Upper lobe of right lung (tissue), 1 donor: ENCODE results near the gene SCN3A. TPM values are rescaled to one million over a fixed set of nuclear protein-coding genes. Genes with fewer than 3 reads are reported as not detected.

Experiments used
- ATAC-seq: fragments of 200-7000 bp; cut with Tn5 transposase; one replicate; pipeline ENCODE4 v1.9.1; 2020; ENCODE audit warnings: mild to moderate bottlenecking, moderate library complexity
- DNase-seq: peaks from one replicate; pipeline ENCODE4 v3.0.0-alpha.2; 2020
- H3K27ac ChIP-seq: fragments of 200-600 bp; one replicate; pipeline ENCODE4 v1.8.0; 2022
- H3K27me3 ChIP-seq: fragments of 200-600 bp; one replicate; pipeline ENCODE4 v1.8.0; 2022; ENCODE audit warnings: mild to moderate bottlenecking
- H3K36me3 ChIP-seq: fragments of 200-600 bp; one replicate; pipeline ENCODE4 v1.8.0; 2022
- H3K4me1 ChIP-seq: fragments of 200-600 bp; one replicate; pipeline ENCODE4 v1.8.0; 2022
- H3K4me3 ChIP-seq: fragments of 200-600 bp; one replicate; pipeline ENCODE4 v1.8.0; 2022; ENCODE audit warnings: mild to moderate bottlenecking
- H3K9me3 ChIP-seq: fragments of 200-600 bp; one replicate; pipeline ENCODE4 v1.8.0; 2022
- intact Hi-C: fragments of 100-400 bp; cut with DNase I; formaldehyde crosslinking; loops from one replicate; pipeline ENCODE4 v1.11.0; 2022
- total RNA-seq: library from RNA; stranded (reverse); fragmentation: NEBNext Ultra II Directional; extraction: Animal tissue kit (Norgen Biotek cat#: 25700); gene quantifications from one replicate; pipeline ENCODE4 v1.2.1, GENCODE V29; 2021
- TF ChIP-seq, protein P1 (sequence below): fragments of 200-600 bp; IDR thresholded peaks from one replicate; pipeline ENCODE4 v1.8.0; 2022; ENCODE audit warnings: antibody characterized with exemption
- donor health status: DM: no; HTN: yes; CAD: no; lungs with severe emphysema.

SCN3A gene
- total RNA-seq, 1 donor from 2014 or later = 2.1 TPM

DNA sequence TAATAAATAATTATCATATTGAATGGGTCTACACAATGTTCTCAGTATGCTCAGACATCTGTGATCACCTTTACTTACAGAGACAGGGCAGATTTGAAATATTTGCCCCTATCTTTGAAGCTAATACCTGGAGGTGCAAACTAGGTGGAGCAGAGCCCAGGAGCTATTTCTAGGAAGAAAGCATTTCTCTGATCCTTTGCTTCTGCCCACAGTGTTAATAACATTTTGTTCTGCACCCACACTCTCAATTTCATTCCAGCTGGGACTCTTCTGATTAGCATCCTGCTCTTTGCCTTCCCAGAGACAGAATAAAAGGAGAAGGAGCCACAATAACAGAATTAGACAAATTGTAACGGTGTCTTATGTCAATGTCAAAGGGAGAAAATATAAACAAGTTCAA lies 23.7 kb upstream of the SCN3A start:
- no peaks in the 10 kb centered on the region for H3K36me3 ChIP-seq
- intact Hi-C loops = no loop called here
- H3K27ac ChIP-seq = no peak overlapping the region
- H3K4me3 ChIP-seq = no peak overlapping the region
- TF ChIP-seq, protein P1, sequence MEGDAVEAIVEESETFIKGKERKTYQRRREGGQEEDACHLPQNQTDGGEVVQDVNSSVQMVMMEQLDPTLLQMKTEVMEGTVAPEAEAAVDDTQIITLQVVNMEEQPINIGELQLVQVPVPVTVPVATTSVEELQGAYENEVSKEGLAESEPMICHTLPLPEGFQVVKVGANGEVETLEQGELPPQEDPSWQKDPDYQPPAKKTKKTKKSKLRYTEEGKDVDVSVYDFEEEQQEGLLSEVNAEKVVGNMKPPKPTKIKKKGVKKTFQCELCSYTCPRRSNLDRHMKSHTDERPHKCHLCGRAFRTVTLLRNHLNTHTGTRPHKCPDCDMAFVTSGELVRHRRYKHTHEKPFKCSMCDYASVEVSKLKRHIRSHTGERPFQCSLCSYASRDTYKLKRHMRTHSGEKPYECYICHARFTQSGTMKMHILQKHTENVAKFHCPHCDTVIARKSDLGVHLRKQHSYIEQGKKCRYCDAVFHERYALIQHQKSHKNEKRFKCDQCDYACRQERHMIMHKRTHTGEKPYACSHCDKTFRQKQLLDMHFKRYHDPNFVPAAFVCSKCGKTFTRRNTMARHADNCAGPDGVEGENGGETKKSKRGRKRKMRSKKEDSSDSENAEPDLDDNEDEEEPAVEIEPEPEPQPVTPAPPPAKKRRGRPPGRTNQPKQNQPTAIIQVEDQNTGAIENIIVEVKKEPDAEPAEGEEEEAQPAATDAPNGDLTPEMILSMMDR = no peak
- no peaks in the 10 kb centered on the region for H3K27me3 ChIP-seq
- DNase-seq (no peak), ATAC-seq (no peak)
- no peaks in the 10 kb centered on the region for H3K4me1 ChIP-seq
- no peaks in the 10 kb centered on the region for H3K9me3 ChIP-seq

DNA sequence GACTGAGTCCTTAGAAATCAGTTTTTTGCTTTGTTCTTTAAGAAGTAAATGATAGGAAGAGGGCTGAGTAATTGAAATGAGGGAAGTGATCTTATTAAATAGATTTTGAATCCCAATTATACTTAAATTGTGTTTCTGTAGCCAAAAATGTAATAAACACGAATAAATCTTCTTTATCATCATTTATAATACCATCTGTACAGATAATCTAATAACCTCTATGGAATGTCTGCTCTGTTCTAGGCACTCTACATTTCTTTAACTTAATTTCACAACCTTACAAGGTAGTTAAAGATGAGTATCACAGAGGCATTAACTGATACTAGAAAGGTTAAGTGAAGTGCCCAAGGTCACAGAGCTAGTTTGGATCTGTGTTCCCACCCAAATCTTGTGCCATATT lies 21.1 kb upstream of the SCN3A start:
- no peaks in the 10 kb centered on the region for H3K27me3 ChIP-seq
- no peak for DNase-seq
- H3K4me3 ChIP-seq = no peak overlapping the region
- no peaks in the 10 kb centered on the region for H3K36me3 ChIP-seq
- ATAC-seq = no peak
- no peak overlapping the region for H3K27ac ChIP-seq
- TF ChIP-seq, protein P1 = no peak
- no peaks in the 10 kb centered on the region for H3K9me3 ChIP-seq
- intact Hi-C loops = no loop called here
- no peaks in the 10 kb centered on the region for H3K4me1 ChIP-seq

DNA sequence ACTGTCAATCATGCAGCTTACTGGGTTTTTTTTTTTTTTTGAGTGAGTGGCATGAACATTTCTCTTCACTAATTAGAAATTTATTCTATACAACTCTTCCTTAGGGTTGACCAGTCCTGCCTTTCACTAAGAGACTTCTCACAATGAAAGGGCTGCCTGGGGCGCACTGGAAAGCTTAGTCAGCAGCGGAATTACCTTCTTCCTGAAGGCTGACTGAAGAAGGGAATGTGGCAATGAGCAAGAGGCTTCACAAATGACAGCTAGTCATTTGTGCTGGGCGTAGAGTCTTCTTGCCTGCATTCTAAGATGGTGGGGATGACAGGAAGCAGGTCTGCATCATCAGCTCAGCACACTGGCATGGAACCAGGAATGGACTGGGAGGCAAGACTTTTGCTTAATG lies 15.6 kb upstream of the SCN3A start:
- H3K27ac ChIP-seq = no peak overlapping the region
- no peaks in the 10 kb centered on the region for H3K36me3 ChIP-seq
- DNase-seq (no peak), ATAC-seq (no peak)
- H3K4me1 ChIP-seq = no peaks in the 10 kb centered on the region
- intact Hi-C loops = no loop called here
- no peaks in the 10 kb centered on the region for H3K27me3 ChIP-seq
- no peaks in the 10 kb centered on the region for H3K9me3 ChIP-seq
- TF ChIP-seq, protein P1 = no peak
- H3K4me3 ChIP-seq = no peak overlapping the region

GRCh38 chr2:165214093-165214492 lies 10.2 kb upstream of the SCN3A start:
- Histone ChIP-seq H3K4me1 (no peaks in the 10 kb centered on the region), H3K36me3 (no peaks in the 10 kb centered on the region), H3K9me3 (no peaks in the 10 kb centered on the region), H3K27me3 (no peaks in the 10 kb centered on the region), H3K4me3 (no peak overlapping the region), H3K27ac (no peak overlapping the region)
- intact Hi-C loops = no loop called here
- ATAC-seq (no peak), DNase-seq (no peak)
- TF ChIP-seq, protein P1 = no peak

DNA sequence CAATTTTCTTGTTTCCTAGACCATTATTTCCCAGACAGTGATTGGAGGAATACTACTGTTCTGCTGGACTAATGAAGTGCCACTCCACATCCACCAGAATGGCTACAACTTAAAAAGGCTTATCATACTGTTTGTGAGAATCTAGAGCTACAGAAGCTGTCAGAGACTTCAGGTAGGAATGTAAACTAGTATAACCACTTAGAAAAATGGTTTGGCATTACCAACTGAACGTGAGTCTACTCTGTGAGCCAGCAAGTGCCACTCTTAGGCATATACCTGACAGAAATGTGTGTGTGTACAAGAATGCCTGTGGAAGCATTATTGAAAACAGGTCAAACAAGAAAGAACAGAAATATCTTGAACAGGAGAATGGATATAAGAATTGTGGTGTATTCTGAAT lies 4.2 kb upstream of the SCN3A start:
- ATAC-seq = peak; percentile 73
- no peaks in the 10 kb centered on the region for H3K9me3 ChIP-seq
- TF ChIP-seq, protein P1 = no peak
- no peaks in the 10 kb centered on the region for H3K27me3 ChIP-seq
- H3K27ac ChIP-seq = no peak overlapping the region
- H3K36me3 ChIP-seq = no peaks in the 10 kb centered on the region
- H3K4me1 ChIP-seq = no peaks in the 10 kb centered on the region
- intact Hi-C loops = no loop called here
- no peak overlapping the region for H3K4me3 ChIP-seq
- no peak for DNase-seq

DNA sequence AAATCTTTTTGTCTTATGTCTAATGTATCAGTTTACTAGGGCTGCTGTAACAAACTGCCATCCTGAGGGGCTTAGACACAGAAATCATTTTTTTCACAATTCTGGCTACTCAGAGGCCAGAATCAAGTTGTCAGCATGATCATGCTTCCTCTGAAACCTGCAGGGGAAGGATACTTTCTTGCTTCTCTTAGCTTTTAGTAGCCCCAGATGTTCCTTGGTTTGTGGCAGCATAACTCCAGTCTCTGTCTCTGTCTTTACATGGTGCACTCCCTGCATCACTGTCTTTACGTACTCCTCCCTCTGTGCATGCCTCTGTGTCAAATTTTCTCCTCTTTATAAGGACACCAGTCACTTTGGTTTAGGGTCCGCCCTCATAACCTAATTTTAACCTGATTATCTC lies 2.0 kb upstream of the SCN3A start:
- intact Hi-C loops = no loop called here
- ATAC-seq (no peak), DNase-seq (no peak)
- TF ChIP-seq, protein P1 = no peak
- Histone ChIP-seq H3K27me3 (no peaks in the 10 kb centered on the region), H3K9me3 (no peaks in the 10 kb centered on the region), H3K4me3 (no peak overlapping the region), H3K36me3 (no peaks in the 10 kb centered on the region), H3K4me1 (no peaks in the 10 kb centered on the region), H3K27ac (no peak overlapping the region)
